HL-60 (cell line): Measurements from ENCODE around the gene GPC3.

ENCODE experiments used
- CTCF ChIP-seq: IDR thresholded peaks from one replicate; pipeline ENCODE4 v1.5.1; 2011; ENCODE audit warnings: low read length, control low read depth, inconsistent platforms; ENCODE audit not compliant: insufficient read depth
- SPI1 ChIP-seq: IDR thresholded peaks from 2 replicates; pipeline ENCODE4 v1.6.1; 2012; ENCODE audit warnings: low read depth, mild to moderate bottlenecking, borderline replicate concordance

GRCh38 chrX:133681421-133681820 lies 304.0 kb downstream of the GPC3 start:
- TF ChIP-seq CTCF, result no peak
- TF ChIP-seq SPI1, result no peak
